ENCODE data around the gene ULBP2.
"Not testable (repeated sequence)": the region's sequence is repeated elsewhere in the genome, so short reads cannot be mapped to it uniquely, and the experiment has no call there.

Gene ULBP2

GRCh38 chr6:149936743-149937142 lies 5.1 kb upstream of the ULBP2 start:
- Histone ChIP-seq H3K27me3 (ENCODE audit: insufficient read depth, low read depth, severe bottlenecking) (peaks cover 84% of the 10 kb centered on the region), H3K4me3 (ENCODE audit: low read depth, low read length) (no peak overlapping the region)
- no peak for DNase-seq

GRCh38 chr6:149938013-149938570 lies 3.7 kb upstream of the ULBP2 start:
- Histone ChIP-seq H3K27me3 (ENCODE audit: insufficient read depth, low read depth, severe bottlenecking) (peaks cover 76% of the 10 kb centered on the region), H3K4me3 (ENCODE audit: low read depth, low read length) (peak overlapping the region; percentile 36)
- not testable (repeated sequence) for DNase-seq; H3K9me3 ChIP-seq (ENCODE audit: severe bottlenecking); H3K27ac ChIP-seq; H3K36me3 ChIP-seq

More at GRCh38 chr6:149936743-149937142, 5.1 kb upstream of the ULBP2 start:
- H3K27ac ChIP-seq: no peak overlapping the region
- TF ChIP-seq CTCF (IDR thresholded peaks at IDR 0.05; ENCODE audit: low read depth, low read length): no peak
- H3K9me3 ChIP-seq (ENCODE audit: severe bottlenecking): no peaks in the 10 kb centered on the region
- no peaks in the 10 kb centered on the region for H3K36me3 ChIP-seq

GRCh38 chr6:149938571-149939355 lies 3.1 kb upstream of the ULBP2 start:
- H3K27me3 ChIP-seq (ENCODE audit: insufficient read depth, low read depth, severe bottlenecking): peaks cover 70% of the 10 kb centered on the region
- H3K9me3 ChIP-seq (ENCODE audit: severe bottlenecking): no peaks in the 10 kb centered on the region
- no peak for DNase-seq

GRCh38 chr6:149939356-149939648 lies 2.5 kb upstream of the ULBP2 start:
- Histone ChIP-seq H3K4me3 (ENCODE audit: low read depth, low read length) (no peak overlapping the region), H3K27me3 (ENCODE audit: insufficient read depth, low read depth, severe bottlenecking) (peaks cover 66% of the 10 kb centered on the region), H3K9me3 (ENCODE audit: severe bottlenecking) (no peaks in the 10 kb centered on the region), H3K36me3 (no peaks in the 10 kb centered on the region), H3K27ac (no peak overlapping the region)
- DNase-seq: no peak
- no peak for TF ChIP-seq CTCF (IDR thresholded peaks at IDR 0.05; ENCODE audit: low read depth, low read length)

More at GRCh38 chr6:149938571-149939355, 3.1 kb upstream of the ULBP2 start:
- Histone ChIP-seq H3K36me3 (no peaks in the 10 kb centered on the region), H3K27ac (no peak overlapping the region), H3K4me3 (ENCODE audit: low read depth, low read length) (peak overlapping the region; percentile 36)
- TF ChIP-seq CTCF (IDR thresholded peaks at IDR 0.05; ENCODE audit: low read depth, low read length): no peak

GRCh38 chr6:149939909-149940671 lies 1.7 kb upstream of the ULBP2 start:
- Histone ChIP-seq H3K27me3 (ENCODE audit: insufficient read depth, low read depth, severe bottlenecking) (peaks cover 61% of the 10 kb centered on the region), H3K36me3 (no peaks in the 10 kb centered on the region), H3K9me3 (ENCODE audit: severe bottlenecking) (no peaks in the 10 kb centered on the region), H3K27ac (no peak overlapping the region), H3K4me3 (ENCODE audit: low read depth, low read length) (no peak overlapping the region)
- no peak for TF ChIP-seq CTCF (IDR thresholded peaks at IDR 0.05; ENCODE audit: low read depth, low read length)
- DNase-seq: no peak

GRCh38 chr6:149940672-149940982 lies 1.2 kb upstream of the ULBP2 start:
- no peak for TF ChIP-seq CTCF (IDR thresholded peaks at IDR 0.05; ENCODE audit: low read depth, low read length)
- no peak overlapping the region for H3K4me3 ChIP-seq (ENCODE audit: low read depth, low read length)
- H3K27ac ChIP-seq: no peak overlapping the region
- no peaks in the 10 kb centered on the region for H3K9me3 ChIP-seq (ENCODE audit: severe bottlenecking)
- H3K36me3 ChIP-seq: no peaks in the 10 kb centered on the region
- peaks cover 56% of the 10 kb centered on the region for H3K27me3 ChIP-seq (ENCODE audit: insufficient read depth, low read depth, severe bottlenecking)
- DNase-seq: no peak
